GM21447 (cell line): ENCODE measurements around the gene SPG11.

ENCODE experiments used
- ATAC-seq: cut with Tn5 transposase; IDR thresholded peaks from one replicate; pipeline ENCODE4 v1.9.1; 2021; ENCODE audit not compliant: unreplicated experiment

SPG11 gene

DNA sequence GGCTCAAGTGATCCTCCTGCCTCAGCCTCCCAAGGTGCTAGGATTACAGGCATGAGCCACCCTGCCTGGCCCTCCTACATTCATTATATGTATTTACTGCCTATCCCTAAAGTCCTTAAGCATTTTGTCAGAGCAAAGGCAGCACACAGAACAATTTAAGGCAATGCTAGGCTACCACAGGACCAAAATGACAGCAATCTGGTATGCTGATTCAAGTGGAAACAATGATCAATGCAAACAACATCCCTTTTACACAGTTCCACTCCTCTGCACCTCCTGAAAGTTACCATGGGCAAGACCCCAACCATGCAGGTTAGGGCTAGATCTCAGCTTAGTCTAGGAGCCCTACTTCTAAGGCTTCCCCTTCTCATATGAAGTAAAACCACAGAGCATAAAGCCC lies 40.3 kb downstream of the SPG11 start:
- ATAC-seq: no peak

GRCh38 chr15:44620081-44620480 lies 43.4 kb downstream of the SPG11 start:
- no peak for ATAC-seq

GRCh38 chr15:44616974-44617373 lies 46.5 kb downstream of the SPG11 start:
- no peak for ATAC-seq

GRCh38 chr15:44606740-44607139 lies 56.7 kb downstream of the SPG11 start:
- no peak for ATAC-seq

DNA sequence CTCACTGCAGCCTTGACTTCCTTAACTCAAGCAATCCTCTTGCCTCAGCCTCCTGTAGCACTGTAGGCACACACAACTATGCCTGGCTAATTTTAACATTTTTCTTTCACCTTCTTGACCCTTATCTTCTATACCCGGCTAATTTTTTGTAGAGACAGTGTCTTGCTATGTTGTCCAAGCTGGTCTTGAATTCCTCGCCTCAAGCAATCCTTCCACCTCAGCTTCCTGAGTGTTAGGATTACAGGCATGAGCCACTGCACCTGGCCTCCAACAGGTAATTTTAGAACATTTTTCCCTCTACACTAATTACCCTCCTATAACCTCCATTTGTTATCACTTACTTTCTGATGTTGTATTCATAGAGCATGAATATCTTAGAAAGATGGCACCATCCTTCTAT lies 60.3 kb downstream of the SPG11 start:
- no peak for ATAC-seq

DNA sequence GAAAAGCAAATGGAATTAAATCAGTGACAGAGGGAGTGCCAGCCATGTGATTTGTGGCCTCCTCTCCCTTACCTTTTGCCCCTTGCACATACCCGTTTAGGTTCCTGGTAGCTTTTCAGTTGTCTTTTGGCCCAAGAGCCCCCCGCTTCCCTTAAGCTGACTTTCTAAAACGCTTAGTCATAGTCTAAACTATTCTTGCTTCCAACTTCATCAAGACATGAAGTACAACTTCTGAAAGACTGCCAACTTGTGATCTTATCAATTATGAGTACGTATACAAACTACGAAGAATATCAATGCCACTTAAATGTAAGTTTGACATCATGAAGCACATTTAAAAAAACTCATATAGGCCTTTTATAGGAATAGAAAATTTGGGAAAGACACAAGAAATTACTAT lies 64.6 kb downstream of the SPG11 start:
- ATAC-seq: no peak

DNA sequence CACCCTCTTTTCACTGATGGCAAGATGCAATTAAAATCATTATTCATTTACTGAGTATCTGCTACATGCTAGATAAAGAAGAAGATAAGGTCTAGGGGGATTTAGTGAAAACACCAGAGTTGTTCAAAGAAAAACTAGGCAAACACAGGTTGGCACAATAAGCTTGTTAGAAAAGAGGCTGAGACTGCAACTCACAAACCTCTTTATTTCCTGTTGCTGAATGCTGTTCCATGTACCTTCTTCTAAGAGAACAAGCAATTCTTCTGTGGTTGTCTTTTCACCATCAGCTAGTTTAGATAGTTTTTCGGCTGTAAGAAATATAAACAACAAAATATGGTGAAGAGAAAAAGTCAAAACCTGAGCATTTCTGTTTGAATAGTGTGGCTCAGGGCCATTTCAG lies 65.4 kb downstream of the SPG11 start:
- ATAC-seq: no peak

DNA sequence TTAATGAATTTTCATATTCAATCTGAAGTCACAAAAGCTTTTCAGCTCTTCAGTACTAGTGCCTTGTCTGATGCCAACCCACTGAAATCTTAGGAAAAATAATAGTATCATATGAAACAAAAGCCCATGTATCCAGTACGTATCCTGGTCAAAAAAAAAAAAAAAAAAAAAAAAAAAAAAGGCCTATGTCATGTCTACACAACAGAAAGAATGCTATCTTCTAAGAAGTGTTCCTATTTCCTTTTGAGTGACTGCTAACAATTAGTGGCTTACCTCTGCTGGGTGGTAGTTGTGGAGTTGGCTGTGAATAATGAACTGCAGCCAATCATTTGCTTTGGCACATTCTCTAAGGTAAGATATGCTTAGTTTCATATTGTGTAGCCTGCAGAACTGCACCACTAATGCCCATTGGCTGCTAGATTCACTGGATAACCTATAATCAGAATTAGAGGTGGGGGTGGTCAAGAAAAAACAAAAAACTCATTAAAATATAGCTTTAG lies 66.9 kb downstream of the SPG11 start:
- ATAC-seq: no peak

- peak; percentile 52 for ATAC-seq
Observed at GRCh38 chr15:44595656-44596510, 67.6 kb downstream of the SPG11 start.

GRCh38 chr15:44595246-44595645 lies 68.2 kb downstream of the SPG11 start:
- ATAC-seq: no peak

GRCh38 chr15:44593042-44593736 lies 70.3 kb downstream of the SPG11 start:
- no peak for ATAC-seq

DNA sequence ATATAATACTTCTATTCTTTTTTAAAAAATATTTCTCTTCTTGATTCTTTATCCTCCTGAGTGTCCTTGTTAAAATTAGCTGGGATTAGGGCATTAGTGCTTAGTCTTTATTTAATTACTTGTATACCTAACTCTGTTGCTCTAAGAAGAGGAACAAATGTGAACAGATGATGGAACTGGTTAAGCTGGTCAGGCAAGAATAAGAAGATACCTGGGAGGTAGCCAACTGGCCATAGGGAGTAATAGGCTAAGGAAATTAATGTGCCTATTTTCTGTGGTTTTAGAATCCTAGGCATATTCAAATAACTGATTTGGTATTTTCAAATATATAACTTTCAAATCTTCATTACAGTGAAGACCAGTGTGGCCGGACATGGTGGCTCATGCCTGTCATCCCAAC lies 72.1 kb downstream of the SPG11 start:
- ATAC-seq: no peak

DNA sequence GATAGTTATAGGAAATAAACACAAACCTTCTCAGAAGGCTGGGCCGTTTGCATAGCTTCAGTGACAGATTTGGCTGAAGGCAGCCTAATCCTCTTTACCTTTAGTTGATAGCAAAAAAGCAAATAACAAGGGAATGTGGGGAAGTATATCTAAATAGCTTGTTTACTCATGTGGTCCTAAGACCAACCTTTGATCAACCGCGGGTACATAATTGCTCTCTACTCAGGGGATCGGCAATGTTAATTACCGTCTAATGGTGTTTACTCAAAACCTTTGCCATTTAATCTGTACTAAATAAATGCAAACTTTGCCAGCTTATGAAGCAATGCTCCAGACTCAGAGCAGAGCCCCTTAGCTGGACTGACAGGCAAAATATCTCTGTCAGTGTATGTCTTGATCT lies 74.9 kb downstream of the SPG11 start:
- ATAC-seq: no peak

DNA sequence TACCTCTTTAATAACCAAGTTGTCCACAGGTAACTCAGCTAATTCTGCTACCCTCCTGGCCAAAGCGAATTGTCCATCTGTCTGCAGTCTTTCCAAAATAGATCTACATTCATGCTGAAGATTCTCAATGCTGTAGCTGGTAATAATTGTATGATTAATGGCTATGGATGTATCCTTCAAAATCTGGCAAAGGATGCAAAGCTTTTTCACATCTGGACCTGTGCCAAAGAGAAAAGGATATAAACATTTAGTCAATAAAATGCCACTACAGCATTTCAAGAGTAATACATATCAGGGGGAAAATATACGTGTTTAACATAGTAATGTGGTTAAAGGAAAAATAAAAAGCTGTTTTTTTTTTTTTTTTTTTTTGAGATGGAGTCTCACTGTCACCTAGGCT lies 77.8 kb downstream of the SPG11 start:
- no peak for ATAC-seq

DNA sequence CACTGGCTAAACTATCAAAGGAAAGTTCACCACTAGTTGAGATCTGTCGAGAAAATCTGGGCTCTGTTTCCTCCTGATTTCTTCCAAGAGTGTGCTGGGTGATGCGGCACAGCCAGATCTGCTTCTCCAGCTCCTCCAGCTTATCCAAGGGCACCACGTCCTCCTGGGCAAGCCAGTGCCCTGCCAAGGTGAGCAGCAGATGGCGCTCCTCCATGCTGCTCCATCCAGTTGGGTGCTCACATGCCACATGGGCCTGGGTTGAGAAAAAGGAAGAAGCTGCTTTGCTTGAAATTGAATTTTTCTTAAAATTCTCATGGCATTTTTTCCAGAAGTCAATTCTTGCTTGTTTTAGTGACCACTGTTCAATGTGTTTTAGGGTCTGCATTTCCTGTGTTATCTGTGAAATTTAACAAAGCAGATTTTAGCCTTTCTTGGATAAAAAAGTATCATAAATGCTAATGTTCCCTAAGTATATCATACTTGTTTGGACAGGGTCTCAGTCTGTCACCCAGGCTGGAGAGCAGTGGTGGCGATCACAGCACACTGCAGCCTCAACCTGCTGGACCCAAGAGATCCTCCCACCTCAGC lies 79.2 kb downstream of the SPG11 start:
- no peak for ATAC-seq

DNA sequence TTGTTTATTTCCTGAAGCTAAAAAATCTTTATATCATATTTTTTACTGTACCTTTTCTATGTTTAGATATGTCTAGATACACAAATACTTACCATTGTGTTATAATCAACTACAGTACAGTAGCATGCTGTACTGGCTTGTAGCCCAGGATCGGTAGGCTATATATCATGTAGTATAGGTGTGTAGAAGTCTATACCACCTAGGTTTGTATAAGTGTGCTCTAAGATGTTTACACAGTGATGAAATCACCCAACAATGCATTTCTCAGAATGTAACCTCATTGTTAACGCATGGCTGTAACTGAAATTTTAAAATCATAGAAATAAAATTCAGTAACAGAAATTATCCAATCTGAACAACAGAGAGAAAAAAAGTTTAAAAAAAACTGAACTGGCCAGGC lies 83.4 kb downstream of the SPG11 start:
- ATAC-seq: no peak

- no peak for ATAC-seq
Observed at GRCh38 chr15:44574734-44575133, 88.7 kb downstream of the SPG11 start.

- ATAC-seq: no peak
Observed at GRCh38 chr15:44573386-44573785, 90.1 kb downstream of the SPG11 start.

GRCh38 chr15:44570361-44570760 lies 93.1 kb downstream of the SPG11 start:
- no peak for ATAC-seq

DNA sequence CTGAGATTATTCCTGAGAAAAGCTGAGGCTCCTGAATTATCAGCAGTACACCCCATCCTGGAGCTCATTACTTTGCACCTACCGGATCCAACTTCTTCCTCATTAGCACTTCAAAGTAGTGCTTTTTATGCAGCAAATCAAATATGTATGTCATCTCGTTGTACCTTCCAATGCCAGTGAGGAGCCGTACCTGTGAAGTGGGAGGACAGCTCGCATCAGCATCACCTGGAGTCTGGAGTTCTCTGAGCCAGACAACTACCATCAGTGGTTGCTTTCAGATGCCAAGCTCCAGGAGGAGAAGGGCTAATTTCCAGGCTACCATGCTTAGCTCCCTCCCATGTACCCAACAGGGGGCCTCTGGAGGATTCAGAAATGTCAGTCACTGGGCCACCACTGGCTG lies 94.1 kb downstream of the SPG11 start:
- ATAC-seq: no peak

DNA sequence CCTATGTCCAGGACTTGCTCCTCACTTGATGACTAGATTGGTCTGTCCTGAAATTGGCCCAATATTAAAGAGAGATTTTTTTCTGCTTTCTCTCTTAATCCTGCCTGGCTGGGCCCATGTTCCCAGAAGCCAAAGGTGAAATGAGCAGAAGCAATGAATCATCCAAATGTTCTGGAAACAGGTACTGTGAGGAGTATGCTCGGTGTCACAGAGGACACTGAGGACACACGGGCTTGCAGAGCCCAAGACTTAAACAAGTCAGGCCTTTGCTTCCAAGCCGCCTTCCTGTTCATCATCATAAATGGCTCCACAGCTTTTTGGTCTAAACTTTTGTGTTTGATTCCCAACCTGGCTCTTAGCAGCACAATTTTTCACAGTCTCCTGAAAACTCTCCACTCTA lies 95.1 kb downstream of the SPG11 start:
- ATAC-seq: no peak

GRCh38 chr15:44566155-44566540 lies 97.3 kb downstream of the SPG11 start:
- no peak for ATAC-seq
